Right atrium auricular region (tissue), 2 donors: ENCODE data around the gene ITIH4. TPM values are rescaled to one million over a fixed set of nuclear protein-coding genes. Genes with fewer than 3 reads are reported as not detected.

Experiments
- DNase-seq: peaks from one replicate; pipeline ENCODE4 v3.0.0-alpha.2; 2019; ENCODE audit warnings: low spot score
- H3K27ac ChIP-seq, 2 donors: fragments of 200-600 bp; sonication (generic); 1 replicate in 1 of 2; 2 replicates in 1 of 2; pipeline ENCODE4 v1.5.1; 2016 to 2019
- H3K27me3 ChIP-seq, 2 donors: fragments of 200-600 bp; sonication (generic); one replicate each; pipeline versions ENCODE4 v1.5.1 to v1.6.0; 2017 to 2019
- H3K36me3 ChIP-seq: fragments of 200-600 bp; sonication (generic); one replicate; pipeline ENCODE4 v1.5.1; 2016
- H3K4me1 ChIP-seq, 2 donors: fragments of 200-600 bp; sonication (generic); one replicate each; pipeline versions ENCODE4 v1.5.1 to v1.6.0; 2017 to 2019
- H3K4me3 ChIP-seq, 2 donors: fragments of 200-600 bp; sonication (generic); 1 replicate in 1 of 2; 2 replicates in 1 of 2; pipeline ENCODE4 v1.5.1; 2017 to 2019; ENCODE audit warnings: mild to moderate bottlenecking in 1 of 2, moderate library complexity in 1 of 2
- H3K9me3 ChIP-seq, 2 donors: fragments of 200-600 bp; sonication (generic); one replicate each; pipeline ENCODE4 v1.5.1; 2019
- CTCF ChIP-seq, 2 donors: fragments of 200-600 bp; sonication (generic); IDR thresholded peaks; one replicate each; pipeline ENCODE4 v1.5.1; 2019; ENCODE audit warnings: antibody characterized with exemption in 2 of 2
- total RNA-seq, 2 donors: library from RNA; depleted of rRNA; stranded (reverse); fragments of >200 nt; gene quantifications; one replicate each; pipeline ENCODE4 v1.1.0, GENCODE V29; 2016

Gene ITIH4
- total RNA-seq, 2 donors from 2014 or later, result 1.2 TPM; not detected in 1

- Histone ChIP-seq H3K4me3 (no peak overlapping the region), H3K36me3 (no peaks in the 10 kb centered on the region), H3K9me3 (no peaks in the 10 kb centered on the region), H3K27ac (peak overlapping the region; percentile 16 to 47), H3K4me1 (peaks cover 0 to 46% of the 10 kb centered on the region in 2 donors), H3K27me3 (no peaks in the 10 kb centered on the region)
- TF ChIP-seq CTCF (IDR thresholded peaks at IDR 0.05), result no peak
- DNase-seq, result peak; percentile 74
Observed at GRCh38 chr3:52831500-52832301, 1.2 kb upstream of the ITIH4 start.

- TF ChIP-seq CTCF (IDR thresholded peaks at IDR 0.05), result no peak
- no peaks in the 10 kb centered on the region for H3K36me3 ChIP-seq
- H3K27ac ChIP-seq, result no peak overlapping the region
- peaks cover 0 to 29% of the 10 kb centered on the region in 2 donors for H3K4me1 ChIP-seq
- DNase-seq, result no peak
- no peaks in the 10 kb centered on the region for H3K27me3 ChIP-seq
- H3K4me3 ChIP-seq, result no peak overlapping the region
- H3K9me3 ChIP-seq, result no peaks in the 10 kb centered on the region
Observed at GRCh38 chr3:52829906-52830463, 487 bp downstream of the ITIH4 start.

- H3K27ac ChIP-seq, result no peak overlapping the region
- H3K4me3 ChIP-seq, result no peak overlapping the region
- no peaks in the 10 kb centered on the region for H3K36me3 ChIP-seq
- H3K4me1 ChIP-seq, result peaks cover 0 to 24% of the 10 kb centered on the region in 2 donors
- DNase-seq, result no peak
- H3K9me3 ChIP-seq, result no peaks in the 10 kb centered on the region
- TF ChIP-seq CTCF (IDR thresholded peaks at IDR 0.05), result no peak
- no peaks in the 10 kb centered on the region for H3K27me3 ChIP-seq
Observed at GRCh38 chr3:52829482-52829881, 990 bp downstream of the ITIH4 start.

- peaks cover 0 to 17% of the 10 kb centered on the region in 2 donors for H3K4me1 ChIP-seq
- H3K27me3 ChIP-seq, result no peaks in the 10 kb centered on the region
- no peaks in the 10 kb centered on the region for H3K9me3 ChIP-seq
- peaks cover 8% of the 10 kb centered on the region for H3K36me3 ChIP-seq
- DNase-seq, result no peak
- no peak overlapping the region for H3K4me3 ChIP-seq
- TF ChIP-seq CTCF (IDR thresholded peaks at IDR 0.05), result no peak
- no peak overlapping the region for H3K27ac ChIP-seq
Observed at GRCh38 chr3:52827866-52828376, 2.6 kb downstream of the ITIH4 start.

- TF ChIP-seq CTCF (IDR thresholded peaks at IDR 0.05), result no peak
- no peak overlapping the region for H3K4me3 ChIP-seq
- H3K27me3 ChIP-seq, result no peaks in the 10 kb centered on the region
- peaks cover 8% of the 10 kb centered on the region for H3K36me3 ChIP-seq
- H3K9me3 ChIP-seq, result no peaks in the 10 kb centered on the region
- peaks cover 0 to 17% of the 10 kb centered on the region in 2 donors for H3K4me1 ChIP-seq
- no peak overlapping the region for H3K27ac ChIP-seq
- no peak for DNase-seq
Observed at GRCh38 chr3:52827441-52827840, 3.0 kb downstream of the ITIH4 start.
